Body of pancreas (tissue), 4 donors: Measurements from ENCODE around the gene HTR6. TPM values are rescaled to one million over a fixed set of nuclear protein-coding genes. Genes with fewer than 3 reads are reported as not detected.

Experiments used
- ATAC-seq: fragments of 150-250 bp; one replicate; pipeline ENCODE4 v1.9.1; 2016
- DNase-seq, 4 donors: peaks; one replicate each; pipeline ENCODE4 v3.0.0-alpha.2; 2019
- H3K27ac ChIP-seq, 4 donors: fragments of 200-600 bp; sonication (generic); 1 replicate in 3 of 4; 2 replicates in 1 of 4; pipeline versions ENCODE4 v1.5.1 to v1.6.1; 2016 to 2019; ENCODE audit warnings: mild to moderate bottlenecking in 1 of 4, mixed read lengths in 1 of 4, moderate library complexity in 1 of 4
- H3K27me3 ChIP-seq, 2 donors: fragments of 200-600 bp; sonication (generic); one replicate each; pipeline ENCODE4 v1.6.0; 2016; ENCODE audit warnings: mild to moderate bottlenecking in 1 of 2
- H3K36me3 ChIP-seq, 2 donors: fragments of 200-600 bp; sonication (generic); replicated peaks in 1 of 2; 2 replicates each; pipeline ENCODE4 v1.5.1; 2016; ENCODE audit warnings: low read depth in 2 of 2; ENCODE audit not compliant: insufficient read depth in 1 of 2
- H3K4me1 ChIP-seq: fragments of 200-600 bp; sonication (generic); one replicate; pipeline ENCODE4 v1.6.0; 2016
- H3K4me3 ChIP-seq, 2 donors: fragments of 200-600 bp; sonication (generic); 1 replicate in 1 of 2; 2 replicates in 1 of 2; pipeline ENCODE4 v1.5.1; 2016 to 2019
- H3K9me3 ChIP-seq, 3 donors: fragments of 200-600 bp; sonication (generic); 1 replicate in 2 of 3; 2 replicates in 1 of 3; pipeline ENCODE4 v1.5.1; 2016
- CTCF ChIP-seq, 7 experiments: fragments of 450-650 bp in 4 of 7; fragments of 200-600 bp in 3 of 7; sonication (generic) in 3 of 7; IDR thresholded peaks; one replicate each; pipeline ENCODE4 v1.5.1; 2016 to 2019; ENCODE audit warnings: antibody characterized with exemption in 7 of 7
- POLR2A ChIP-seq, 3 donors: fragments of 450-650 bp; IDR thresholded peaks; one replicate each; pipeline ENCODE4 v1.6.1; 2016; ENCODE audit warnings: antibody characterized with exemption in 3 of 3, mild to moderate bottlenecking in 2 of 3
- WGBS, 2 donors: methylation state at CpG; one replicate each; pipeline ENCODE4 v1.1.5; 2017; 5-methylcytosine and 5-hydroxymethylcytosine counted together
- intact Hi-C: fragments of 100-400 bp; cut with DNase I; formaldehyde crosslinking; loops from one replicate; pipeline ENCODE4 v1.15.1; 2023
- total RNA-seq, 2 donors: library from RNA; depleted of rRNA; stranded (reverse); fragments of >200 nt; gene quantifications; one replicate each; pipeline ENCODE4 v1.1.0, GENCODE V29; 2016

Gene HTR6
- total RNA-seq, 2 donors from 2014 or later, result not detected

GRCh38 chr1:19698181-19698580 lies 33.5 kb downstream of the HTR6 start:
- intact Hi-C loops, result no loop called here
- DNase-seq (no peak), ATAC-seq (no peak)
- Histone ChIP-seq H3K4me3 (no peak overlapping the region), H3K9me3 (no peaks in the 10 kb centered on the region), H3K36me3 (peaks cover 0 to 7% of the 10 kb centered on the region in 2 donors), H3K4me1 (no peaks in the 10 kb centered on the region), H3K27me3 (no peaks in the 10 kb centered on the region), H3K27ac (no peak overlapping the region)
- TF ChIP-seq CTCF (IDR thresholded peaks at IDR 0.05) (no peak), POLR2A (IDR thresholded peaks at IDR 0.05) (no peak)
- WGBS, 2 donors, result 89 to 97% methylated on average over 3 to 4 of the region's 4 CpGs

GRCh38 chr1:19700079-19700777 lies 35.6 kb downstream of the HTR6 start:
- Histone ChIP-seq H3K9me3 (no peaks in the 10 kb centered on the region), H3K4me1 (peaks cover 11% of the 10 kb centered on the region), H3K4me3 (no peak overlapping the region), H3K36me3 (peaks cover 0 to 1% of the 10 kb centered on the region in 2 donors), H3K27me3 (no peaks in the 10 kb centered on the region), H3K27ac (no peak overlapping the region)
- intact Hi-C loops, result no loop called here
- ATAC-seq (no peak), DNase-seq (no peak)
- 93 to 94% methylated on average over 13 to 14 of the region's 14 CpGs for WGBS, 2 donors
- TF ChIP-seq CTCF (IDR thresholded peaks at IDR 0.05) (no peak), POLR2A (IDR thresholded peaks at IDR 0.05) (no peak)

GRCh38 chr1:19703280-19703679 lies 38.6 kb downstream of the HTR6 start:
- intact Hi-C loops, result no loop called here
- no peak overlapping the region for H3K27ac ChIP-seq
- no peak for ATAC-seq
- no peak overlapping the region for H3K4me3 ChIP-seq
- 98 to 100% methylated on average over 3 of the region's 3 CpGs for WGBS, 2 donors
- DNase-seq, result no peak
- H3K9me3 ChIP-seq, result no peaks in the 10 kb centered on the region
- no peaks in the 10 kb centered on the region for H3K27me3 ChIP-seq
- H3K36me3 ChIP-seq, result no peaks in the 10 kb centered on the region
- no peak for TF ChIP-seq CTCF (IDR thresholded peaks at IDR 0.05)
- peaks cover 11% of the 10 kb centered on the region for H3K4me1 ChIP-seq

- Histone ChIP-seq H3K27me3 (no peaks in the 10 kb centered on the region), H3K4me1 (peaks cover 11% of the 10 kb centered on the region), H3K36me3 (no peaks in the 10 kb centered on the region), H3K4me3 (no peak overlapping the region), H3K9me3 (no peaks in the 10 kb centered on the region), H3K27ac (no peak overlapping the region)
- ATAC-seq (peak; percentile 78), DNase-seq (peak; percentile 61 to 73 (median 70))
- TF ChIP-seq CTCF (IDR thresholded peaks at IDR 0.05) (peak; percentile 69 to 94 (median 77)), POLR2A (IDR thresholded peaks at IDR 0.05) (no peak)
- intact Hi-C loops, result no loop called here
- WGBS, 2 donors, result 17 to 33% methylated on average over 10 to 19 of the region's 19 CpGs
Observed at GRCh38 chr1:19704247-19705113, 39.8 kb downstream of the HTR6 start.
